SK-N-SH treated with all-trans-retinoic acid at 6 μM for 48 hours (cell line): ENCODE results near the gene SFXN5.

ENCODE experiments used
- CREB5 ChIP-seq: fragments of 250-450 bp; sonication (Bioruptor Pico); IDR thresholded peaks from 2 replicates; pipeline ENCODE4 v1.5.1; 2020; ENCODE audit warnings: low read depth, mild to moderate bottlenecking, moderate library complexity
- ESRRG ChIP-seq: fragments of 250-450 bp; sonication (Bioruptor Pico); IDR thresholded peaks from 2 replicates; pipeline ENCODE4 v1.6.1; 2021; ENCODE audit warnings: mild to moderate bottlenecking
- GLIS3 ChIP-seq: fragments of 250-450 bp; sonication (Bioruptor Pico); IDR thresholded peaks from 2 replicates; pipeline ENCODE4 v1.5.0; 2020; ENCODE audit warnings: mild to moderate bottlenecking, moderate library complexity
- RARB ChIP-seq: fragments of 250-450 bp; sonication (Bioruptor Pico); IDR thresholded peaks from 2 replicates; pipeline ENCODE4 v1.8.0; 2021; ENCODE audit warnings: mild to moderate bottlenecking, moderate library complexity
- TCF4 ChIP-seq: fragments of 250-450 bp; sonication (Bioruptor Pico); IDR thresholded peaks from 2 replicates; pipeline ENCODE4 v1.8.0; 2021; ENCODE audit warnings: mild to moderate bottlenecking, moderate library complexity, borderline replicate concordance
- TOX ChIP-seq: fragments of 250-450 bp; sonication (Bioruptor Pico); IDR thresholded peaks from 2 replicates; pipeline ENCODE4 v1.8.0; 2021; ENCODE audit warnings: mild to moderate bottlenecking, moderate library complexity, borderline replicate concordance
- ZNF70 ChIP-seq: fragments of 450-650 bp; formaldehyde crosslinking; IDR thresholded peaks from 2 replicates; pipeline ENCODE4 v1.5.0; 2020; ENCODE audit warnings: mild to moderate bottlenecking, moderate library complexity

GRCh38 chr2:73033142-73033765 lies 38.3 kb downstream of the SFXN5 start:
- TF ChIP-seq CREB5 (no peak), ESRRG (no peak), RARB (CRISPR knock-in tag) (no peak), TCF4 (no peak), ZNF70 (CRISPR knock-in tag) (no peak), TOX (CRISPR knock-in tag) (no peak), GLIS3 (CRISPR knock-in tag) (no peak)
